Stimulated activated CD8-positive, alpha-beta memory T cell treated with anti-CD3 and anti-CD28 coated beads, Interleukin-7, amount 100 ng/mL, for 48 hours (primary cell): Measurements from ENCODE around the gene ALG5.

Experiments
- DNase-seq, 2 donors: peaks; one replicate each; pipeline ENCODE4 v3.0.0-alpha.2; 2020; ENCODE audit warnings: low read depth in 1 of 2; ENCODE audit errors: extremely low read depth in 1 of 2

ALG5 gene

GRCh38 chr13:36917311-36917710 is 81.8 kb downstream of the ALG5 start:
- no peak for DNase-seq

- no peak for DNase-seq
These were observed 83.1 kb downstream of the ALG5 start for GRCh38 chr13:36915896-36916640.

- DNase-seq, result no peak
These were observed 84.0 kb downstream of the ALG5 start for GRCh38 chr13:36915106-36915505.

GRCh38 chr13:36914648-36915047 is 84.5 kb downstream of the ALG5 start:
- DNase-seq, result no peak

- no peak for DNase-seq
These were observed 85.7 kb downstream of the ALG5 start for GRCh38 chr13:36913463-36913862.

- DNase-seq, result no peak
These were observed 86.2 kb downstream of the ALG5 start for GRCh38 chr13:36912973-36913372.

GRCh38 chr13:36912369-36912768 is 86.8 kb downstream of the ALG5 start:
- no peak for DNase-seq

GRCh38 chr13:36910545-36910944 is 88.6 kb downstream of the ALG5 start:
- DNase-seq, result no peak

- DNase-seq, result no peak
These were observed 91.3 kb downstream of the ALG5 start for GRCh38 chr13:36907821-36908220.

- no peak for DNase-seq
These were observed 91.9 kb downstream of the ALG5 start for GRCh38 chr13:36907266-36907665.

GRCh38 chr13:36905944-36906343 is 93.2 kb downstream of the ALG5 start:
- no peak for DNase-seq

- no peak for DNase-seq
These were observed 95.1 kb downstream of the ALG5 start for GRCh38 chr13:36903925-36904595.
